ENCODE results near the gene KAZN. TPM values are rescaled to one million over a fixed set of nuclear protein-coding genes. Genes with fewer than 3 reads are reported as not detected.

KAZN gene
- total and polyA plus RNA-seq, 11 donors: 0.65 to 6.5 (median 2.3) TPM

GRCh38 chr1:15031251-15031933 is 432.9 kb downstream of the KAZN start:
- H3K9me3 ChIP-seq: no peaks in the 10 kb centered on the region
- no peak for DNase-seq
- intact Hi-C loops (cut with DNase I): loop anchor here in 1 of 10 donors (2.0 kb wide), 1 partner anchor 117 kb away; no protein-coding TSS in a partner anchor
- no peak overlapping the region for H3K4me3 ChIP-seq
- WGBS, 4 donors: 87 to 97% (median 94%) methylated on average over 7 to 8 of the region's 8 CpGs
- H3K4me1 ChIP-seq: peaks cover 0 to 4% (median 0%) of the 10 kb centered on the region in 12 donors
- no peak for TF ChIP-seq POLR2A (IDR thresholded peaks at IDR 0.05)
- no peak for TF ChIP-seq CTCF (IDR thresholded peaks at IDR 0.05)
- H3K36me3 ChIP-seq: peaks cover 0 to 3% (median 0%) of the 10 kb centered on the region in 9 donors
- peaks cover 0 to 3% (median 0%) of the 10 kb centered on the region in 9 donors for H3K27me3 ChIP-seq
- ATAC-seq: no peak
- H3K27ac ChIP-seq: no peak overlapping the region

DNA sequence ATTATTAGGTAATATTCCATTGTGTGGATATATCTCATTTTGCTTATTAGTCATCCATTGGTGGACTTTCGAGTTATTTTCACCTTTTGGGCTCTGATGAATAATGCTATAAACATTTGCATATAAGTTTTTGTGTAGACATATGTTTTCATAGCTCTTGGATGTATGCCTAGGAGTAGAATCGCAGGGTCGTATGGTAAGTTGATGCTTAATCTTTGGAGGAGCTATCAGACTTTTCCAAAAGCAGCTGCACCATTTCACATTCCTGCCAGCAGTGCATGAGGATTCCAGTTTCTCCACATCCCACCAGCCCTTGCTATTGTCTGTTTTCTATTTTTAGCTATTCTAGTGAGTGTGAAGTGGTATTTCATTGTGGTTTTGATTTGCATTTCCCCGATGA is 434.8 kb downstream of the KAZN start:
- H3K27ac ChIP-seq: no peak overlapping the region
- no peaks in the 10 kb centered on the region for H3K4me1 ChIP-seq
- no peak overlapping the region for H3K4me3 ChIP-seq
- 47 to 55% (median 53%) methylated on average over 4 of the region's 4 CpGs for WGBS, 4 donors
- H3K9me3 ChIP-seq: no peaks in the 10 kb centered on the region
- no peaks in the 10 kb centered on the region for H3K27me3 ChIP-seq
- DNase-seq: no peak
- ATAC-seq: no peak
- no peak for TF ChIP-seq POLR2A (IDR thresholded peaks at IDR 0.05)
- H3K36me3 ChIP-seq: peaks cover 0 to 3% (median 0%) of the 10 kb centered on the region in 9 donors
- intact Hi-C loops (cut with DNase I): no loop called here

GRCh38 chr1:15034656-15035055 is 436.2 kb downstream of the KAZN start:
- TF ChIP-seq POLR2A (IDR thresholded peaks at IDR 0.05) (no peak), CTCF (IDR thresholded peaks at IDR 0.05) (no peak)
- no peaks in the 10 kb centered on the region for H3K27me3 ChIP-seq
- no peak for ATAC-seq
- no peaks in the 10 kb centered on the region for H3K4me1 ChIP-seq
- H3K4me3 ChIP-seq: no peak overlapping the region
- WGBS, 4 donors: 83 to 87% (median 85%) methylated on average over 16 of the region's 16 CpGs
- H3K9me3 ChIP-seq: no peaks in the 10 kb centered on the region
- no peak overlapping the region for H3K27ac ChIP-seq
- H3K36me3 ChIP-seq: peaks cover 0 to 3% (median 0%) of the 10 kb centered on the region in 9 donors
- DNase-seq: no peak
- intact Hi-C loops (cut with DNase I): no loop called here

DNA sequence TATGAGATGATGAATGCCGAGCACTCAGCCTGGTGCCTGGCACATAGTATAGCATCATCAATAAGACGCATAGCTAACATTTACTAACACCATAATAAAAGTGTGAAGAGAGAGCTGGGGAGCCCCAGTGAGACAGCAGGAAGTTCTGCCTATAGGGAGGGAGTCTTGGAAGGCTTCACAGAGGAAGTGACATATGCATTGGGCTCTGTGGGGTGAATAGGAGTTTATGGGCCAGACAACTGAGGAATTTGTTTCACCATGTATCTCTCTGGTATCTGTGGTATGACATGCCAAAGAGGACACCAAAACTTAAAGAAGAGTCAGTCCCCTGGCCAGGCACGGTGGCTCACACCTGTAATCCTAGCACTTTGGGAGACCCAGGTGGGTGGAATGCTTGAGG is 436.8 kb downstream of the KAZN start:
- no peak overlapping the region for H3K27ac ChIP-seq
- intact Hi-C loops (cut with DNase I): no loop called here
- TF ChIP-seq POLR2A (IDR thresholded peaks at IDR 0.05): no peak
- TF ChIP-seq CTCF (IDR thresholded peaks at IDR 0.05): no peak
- no peaks in the 10 kb centered on the region for H3K27me3 ChIP-seq
- no peak for DNase-seq
- H3K4me1 ChIP-seq: no peaks in the 10 kb centered on the region
- no peak overlapping the region for H3K4me3 ChIP-seq
- H3K36me3 ChIP-seq: peaks cover 0 to 3% (median 0%) of the 10 kb centered on the region in 9 donors
- no peak for ATAC-seq
- no peaks in the 10 kb centered on the region for H3K9me3 ChIP-seq
- 94 to 100% (median 95%) methylated on average over 3 of the region's 3 CpGs for WGBS, 4 donors

DNA sequence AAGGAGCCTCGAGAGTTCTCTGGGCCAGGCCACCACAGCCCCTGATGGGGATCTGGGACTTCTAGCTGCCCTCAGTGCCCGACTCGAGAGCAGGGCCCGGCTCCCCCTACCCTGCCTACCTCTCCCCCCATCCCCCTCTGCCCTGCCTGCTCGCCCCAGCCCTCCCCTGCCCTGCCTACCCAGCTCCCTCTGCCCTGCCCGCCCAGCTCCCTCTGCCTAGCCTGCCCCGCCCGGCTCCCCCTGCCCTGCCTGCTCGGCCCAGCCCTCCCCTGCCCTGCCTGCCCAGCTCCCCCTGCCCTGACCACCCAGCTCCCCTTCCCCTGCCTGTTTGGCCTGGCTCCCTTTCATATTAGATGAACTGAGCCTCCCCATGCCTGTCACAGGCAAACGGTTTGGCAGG is 437.6 kb downstream of the KAZN start:
- 79 to 85% (median 80%) methylated on average over 9 to 10 of the region's 10 CpGs for WGBS, 4 donors
- H3K9me3 ChIP-seq: no peaks in the 10 kb centered on the region
- no peak for DNase-seq
- intact Hi-C loops (cut with DNase I): no loop called here
- H3K4me1 ChIP-seq: no peaks in the 10 kb centered on the region
- ATAC-seq: no peak
- TF ChIP-seq CTCF (IDR thresholded peaks at IDR 0.05) (no peak), POLR2A (IDR thresholded peaks at IDR 0.05) (no peak)
- no peak overlapping the region for H3K4me3 ChIP-seq
- H3K27me3 ChIP-seq: no peaks in the 10 kb centered on the region
- peaks cover 0 to 3% (median 0%) of the 10 kb centered on the region in 9 donors for H3K36me3 ChIP-seq
- no peak overlapping the region for H3K27ac ChIP-seq
